Thymus (tissue), 11 donors: ENCODE measurements around the gene APBB1. TPM values are rescaled to one million over a fixed set of nuclear protein-coding genes. Genes with fewer than 3 reads are reported as not detected.

ENCODE experiments used
- DNase-seq, 9 donors: peaks; one replicate each; pipeline ENCODE4 v3.0.0-alpha.2; 2013; ENCODE audit warnings: low spot score in 9 of 9, low read depth in 6 of 9, missing footprints in 1 of 9
- H3K27ac ChIP-seq, 2 donors: one replicate each; pipeline ENCODE4 v1.5.1; 2013; ENCODE audit warnings: control low read depth in 1 of 2, low read depth in 1 of 2, low read length in 1 of 2, mild to moderate bottlenecking in 1 of 2, moderate library complexity in 1 of 2
- H3K27me3 ChIP-seq, 2 donors: one replicate each; pipeline ENCODE4 v1.5.1; 2013; ENCODE audit warnings: low read length in 1 of 2; ENCODE audit not compliant: control insufficient read depth in 2 of 2, insufficient read depth in 1 of 2
- H3K36me3 ChIP-seq, 2 donors: one replicate each; pipeline ENCODE4 v1.5.1; 2013; ENCODE audit warnings: low read length in 1 of 2, mild to moderate bottlenecking in 1 of 2, moderate library complexity in 1 of 2; ENCODE audit not compliant: control insufficient read depth in 2 of 2, insufficient read depth in 2 of 2
- H3K4me1 ChIP-seq, 2 donors: one replicate each; pipeline ENCODE4 v1.5.1; 2013; ENCODE audit warnings: low read length in 2 of 2; ENCODE audit not compliant: control insufficient read depth in 2 of 2, insufficient read depth in 2 of 2
- H3K4me3 ChIP-seq, 2 donors: one replicate each; pipeline ENCODE4 v1.5.1; 2013; ENCODE audit warnings: low read length in 2 of 2, control low read depth in 1 of 2, mild to moderate bottlenecking in 1 of 2
- H3K9me3 ChIP-seq, 2 donors: one replicate each; pipeline ENCODE4 v1.5.1; 2013; ENCODE audit warnings: low read length in 1 of 2, mild to moderate bottlenecking in 1 of 2; ENCODE audit not compliant: control insufficient read depth in 2 of 2, insufficient read depth in 1 of 2
- WGBS: extraction: QIAGEN DNeasy Blood & Tissue Kit; methylation state at CpG from one replicate; pipeline ENCODE4 v1.1.7; 2013; 5-methylcytosine and 5-hydroxymethylcytosine counted together
- polyA plus RNA-seq: library from polyadenylated mRNA; stranded (reverse); fragments of 200-250 nt; gene quantifications from one replicate; pipeline ENCODE4 v1.2.3, GENCODE V29; 2013
- total RNA-seq: library from RNA; stranded (reverse); fragments of 120-200 nt; gene quantifications from one replicate; pipeline ENCODE4 v1.2.4, GENCODE V29; 2013
- donor health status: healthy.

The APBB1 gene
- total and polyA plus RNA-seq, 2 donors = 47.0 to 70.6 TPM

GRCh38 chr11:6390718-6391469 is 28.0 kb downstream of the APBB1 start:
- no peaks in the 10 kb centered on the region for H3K27me3 ChIP-seq
- WGBS = 44% methylated on average over 19 of the region's 19 CpGs
- DNase-seq = no peak
- H3K27ac ChIP-seq = peak overlapping the region; percentile 77 to 82
- H3K4me3 ChIP-seq = peak overlapping the region; percentile 73 to 84
- peaks cover 23 to 41% of the 10 kb centered on the region in 2 donors for H3K4me1 ChIP-seq
- peaks cover 20 to 39% of the 10 kb centered on the region in 2 donors for H3K36me3 ChIP-seq
- no peaks in the 10 kb centered on the region for H3K9me3 ChIP-seq

- Histone ChIP-seq H3K27ac (peak within 1 kb of the TSS; percentile 83 to 91), H3K4me3 (peak within 1 kb of the TSS; percentile 73 to 84), H3K4me1 (peaks cover 23 to 41% of the 10 kb centered on the region in 2 donors), H3K9me3 (no peaks in the 10 kb centered on the region), H3K36me3 (peaks cover 13 to 31% of the 10 kb centered on the region in 2 donors), H3K27me3 (no peaks in the 10 kb centered on the region)
- peak; percentile 63 to 95 (median 87) for DNase-seq
- 2% methylated on average over 63 of the region's 63 CpGs for whole genome bisulfite sequencing
These were observed 28.8 kb downstream of the APBB1 start, which contains the start of gene SMPD1 for GRCh38 chr11:6389905-6390717. TSS of gene SMPD1 (plus strand) at chr11:6390474. CDS start at chr11:6390599, 125 bp downstream.

- DNase-seq = no peak
- no peaks in the 10 kb centered on the region for H3K27me3 ChIP-seq
- peaks cover 0 to 18% of the 10 kb centered on the region in 2 donors for H3K36me3 ChIP-seq
- no peaks in the 10 kb centered on the region for H3K9me3 ChIP-seq
- no peak overlapping the region for H3K27ac ChIP-seq
- no peak overlapping the region for H3K4me3 ChIP-seq
- WGBS = 99% methylated on average over 1 of the region's 1 CpG
- H3K4me1 ChIP-seq = peaks cover 23 to 36% of the 10 kb centered on the region in 2 donors
These were observed 30.1 kb downstream of the APBB1 start for GRCh38 chr11:6388748-6389147.

- no peak overlapping the region for H3K27ac ChIP-seq
- H3K27me3 ChIP-seq = no peaks in the 10 kb centered on the region
- H3K4me3 ChIP-seq = no peak overlapping the region
- WGBS = 93% methylated on average over 12 of the region's 12 CpGs
- no peak for DNase-seq
- H3K36me3 ChIP-seq = peaks cover 0 to 10% of the 10 kb centered on the region in 2 donors
- peaks cover 17 to 32% of the 10 kb centered on the region in 2 donors for H3K4me1 ChIP-seq
- H3K9me3 ChIP-seq = no peaks in the 10 kb centered on the region
These were observed 30.9 kb downstream of the APBB1 start for GRCh38 chr11:6387811-6388599.

- no peak for DNase-seq
- 90% methylated on average over 7 of the region's 7 CpGs for WGBS
- no peaks in the 10 kb centered on the region for H3K9me3 ChIP-seq
These were observed 33.7 kb downstream of the APBB1 start for GRCh38 chr11:6385046-6385777.

GRCh38 chr11:6378640-6378989 is 40.3 kb downstream of the APBB1 start:
- H3K4me3 ChIP-seq = no peak overlapping the region
- DNase-seq = no peak
- no peaks in the 10 kb centered on the region for H3K36me3 ChIP-seq
- peaks cover 0 to 15% of the 10 kb centered on the region in 2 donors for H3K4me1 ChIP-seq
- H3K27me3 ChIP-seq = no peaks in the 10 kb centered on the region
- peak overlapping the region; percentile 19 to 52 for H3K27ac ChIP-seq
- H3K9me3 ChIP-seq = no peaks in the 10 kb centered on the region
- 88% methylated on average over 5 of the region's 5 CpGs for WGBS

More at GRCh38 chr11:6385046-6385777, 33.7 kb downstream of the APBB1 start:
- Histone ChIP-seq H3K4me3 (no peak overlapping the region), H3K4me1 (peaks cover 8 to 11% of the 10 kb centered on the region in 2 donors), H3K27ac (no peak overlapping the region), H3K27me3 (no peaks in the 10 kb centered on the region), H3K36me3 (no peaks in the 10 kb centered on the region)

- peak overlapping the region; percentile 19 to 52 for H3K27ac ChIP-seq
- WGBS = 22% methylated on average over 4 of the region's 4 CpGs
- H3K27me3 ChIP-seq = no peaks in the 10 kb centered on the region
- no peaks in the 10 kb centered on the region for H3K36me3 ChIP-seq
- no peak overlapping the region for H3K4me3 ChIP-seq
- H3K9me3 ChIP-seq = no peaks in the 10 kb centered on the region
- H3K4me1 ChIP-seq = peaks cover 0 to 15% of the 10 kb centered on the region in 2 donors
- peak in 2 of 9 donors; percentile 47 to 70 for DNase-seq
These were observed 40.8 kb downstream of the APBB1 start for GRCh38 chr11:6377902-6378639.

GRCh38 chr11:6371825-6372224 is 47.1 kb downstream of the APBB1 start:
- Histone ChIP-seq H3K9me3 (no peaks in the 10 kb centered on the region), H3K27ac (no peak overlapping the region), H3K4me3 (no peak overlapping the region), H3K27me3 (no peaks in the 10 kb centered on the region), H3K36me3 (no peaks in the 10 kb centered on the region), H3K4me1 (no peaks in the 10 kb centered on the region)
- no peak for DNase-seq
- WGBS = 98% methylated on average over 6 of the region's 6 CpGs
